Dedifferentiated amniotic fluid mesenchymal stem cell (primary cell): ENCODE measurements around the gene CACNG8.
"Not testable (repeated sequence)": the region's sequence is repeated elsewhere in the genome, so short reads cannot be mapped to it uniquely, and the experiment has no call there.

Source experiments
- DNase-seq: peaks from one replicate; pipeline ENCODE4 v3.0.0-alpha.2; 2016; ENCODE audit errors: extremely low spot score

The CACNG8 gene

DNA sequence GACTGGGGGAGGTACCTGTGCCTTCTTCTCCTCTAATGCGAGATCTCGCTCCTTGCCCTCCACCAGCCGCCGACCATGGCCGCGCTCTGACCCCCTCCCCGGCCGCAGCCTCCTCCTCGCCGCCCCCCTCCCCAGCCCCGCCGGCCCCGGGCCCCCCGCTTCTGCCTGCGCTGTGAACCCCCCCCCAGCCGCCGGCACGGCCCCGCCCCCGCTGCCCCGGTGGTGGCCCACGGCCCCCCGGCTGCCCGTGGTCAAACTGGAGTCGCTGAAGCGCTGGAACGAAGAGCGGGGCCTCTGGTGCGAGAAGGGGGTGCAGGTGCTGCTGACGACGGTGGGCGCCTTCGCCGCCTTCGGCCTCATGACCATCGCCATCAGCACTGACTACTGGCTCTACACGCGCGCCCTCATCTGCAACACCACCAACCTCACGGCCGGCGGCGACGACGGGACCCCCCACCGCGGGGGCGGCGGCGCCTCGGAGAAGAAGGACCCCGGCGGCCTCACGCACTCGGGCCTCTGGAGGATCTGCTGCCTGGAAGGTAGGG, at the start of gene CACNG8:
TSS of gene CACNG8 (plus strand) at position 51 of the 545 bp plus-strand sequence.
- no peak for DNase-seq

DNA sequence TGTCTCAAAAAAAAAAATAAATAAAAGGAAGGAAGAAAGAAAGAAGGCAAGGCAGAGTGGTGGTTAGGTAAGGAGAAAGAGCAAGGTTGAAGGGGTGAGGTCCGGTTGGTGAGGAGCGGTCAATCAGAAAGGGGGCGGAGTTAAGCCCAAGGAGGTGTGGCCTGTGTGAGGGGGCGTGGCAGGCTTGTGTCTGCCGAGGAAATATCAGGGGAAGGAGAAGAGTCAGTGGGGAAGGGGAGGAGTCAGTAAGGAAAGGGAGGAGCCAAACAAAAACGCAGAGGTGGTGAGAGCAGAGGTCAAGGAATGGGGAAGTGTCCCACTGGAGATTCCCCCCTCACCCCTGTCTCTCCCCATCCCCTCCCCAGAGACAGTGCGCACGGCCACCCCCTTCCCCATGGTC, 47.7 kb upstream of the CACNG8 start:
- no peak for DNase-seq

DNA sequence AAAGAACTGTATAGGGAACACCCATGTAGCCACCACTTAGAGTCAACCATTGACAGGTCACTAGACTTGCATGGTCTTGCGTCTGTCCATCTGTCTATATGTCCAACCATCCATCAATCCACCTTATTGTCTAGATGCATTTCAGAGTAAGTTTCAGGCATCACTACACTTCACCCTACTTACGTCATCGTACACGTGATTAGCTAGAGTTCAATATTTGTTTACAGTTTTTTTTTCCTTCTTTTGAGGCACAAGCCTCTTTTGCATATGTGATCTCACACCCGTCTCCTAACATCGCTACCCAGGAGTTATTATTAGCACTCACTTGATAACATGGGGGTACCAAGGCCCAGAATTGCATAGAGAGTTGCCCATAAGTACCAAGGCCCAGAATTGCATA, 46.7 kb upstream of the CACNG8 start:
- DNase-seq, result no peak

DNA sequence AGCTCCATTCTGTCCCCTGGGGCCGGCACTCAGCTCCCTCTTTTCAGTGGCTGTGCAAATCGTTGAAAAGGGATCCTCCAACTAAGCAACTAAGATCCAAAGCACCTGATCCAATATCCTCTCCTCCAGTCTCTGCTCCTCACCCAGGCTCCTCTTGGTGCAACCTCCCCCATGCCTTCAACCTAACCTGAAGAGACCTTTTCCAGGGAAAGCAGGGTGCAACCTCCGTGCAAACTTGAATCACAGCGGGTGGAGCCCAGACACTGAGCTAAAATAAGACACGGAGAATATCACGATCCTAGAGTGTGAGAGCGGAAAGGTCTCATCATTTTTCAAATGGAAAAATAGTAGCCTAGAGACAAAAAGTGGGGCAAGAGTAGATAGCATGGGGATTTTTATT, 45.4 kb upstream of the CACNG8 start:
- DNase-seq, result no peak

DNA sequence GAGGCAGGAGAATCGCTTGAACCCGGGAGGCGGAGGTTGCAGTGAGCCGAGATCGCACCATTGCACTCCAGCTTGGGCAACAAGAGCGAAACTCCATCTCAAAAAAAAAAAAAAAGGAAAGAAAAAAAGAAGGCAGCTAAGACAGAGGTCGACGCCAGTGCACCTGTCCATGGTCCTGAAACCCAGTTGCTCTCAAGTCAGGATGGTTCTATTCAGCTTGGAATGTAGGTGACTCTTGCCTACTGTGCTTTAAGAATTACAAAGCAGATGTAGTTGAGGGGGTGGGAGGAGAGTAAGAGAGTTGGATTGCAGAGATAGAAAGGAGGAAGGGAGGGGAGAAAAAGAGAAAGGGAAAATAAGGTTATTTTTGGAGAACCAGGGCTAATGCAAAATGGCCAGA, 35.0 kb upstream of the CACNG8 start:
- peak; percentile 59 for DNase-seq

DNA sequence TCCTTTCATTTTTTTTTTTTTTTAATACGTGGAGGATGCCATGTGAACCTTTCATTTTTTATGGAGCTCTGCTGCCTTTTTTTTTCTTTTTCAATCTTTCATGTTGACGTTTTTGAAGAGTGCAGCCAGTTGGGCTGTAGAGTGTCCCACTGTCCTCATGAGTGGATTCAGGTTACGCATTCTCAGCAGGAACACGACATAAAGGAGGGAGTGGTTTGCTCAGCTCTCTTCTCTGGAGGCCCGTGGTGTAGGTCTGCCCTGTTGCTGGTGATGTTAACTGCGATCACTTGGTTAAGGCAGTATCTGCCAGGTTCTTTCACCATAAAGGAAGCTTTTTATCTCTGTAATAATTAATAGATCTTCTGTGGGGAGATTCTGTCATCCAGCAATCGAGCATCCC, 26.7 kb upstream of the CACNG8 start:
- no peak for DNase-seq

DNA sequence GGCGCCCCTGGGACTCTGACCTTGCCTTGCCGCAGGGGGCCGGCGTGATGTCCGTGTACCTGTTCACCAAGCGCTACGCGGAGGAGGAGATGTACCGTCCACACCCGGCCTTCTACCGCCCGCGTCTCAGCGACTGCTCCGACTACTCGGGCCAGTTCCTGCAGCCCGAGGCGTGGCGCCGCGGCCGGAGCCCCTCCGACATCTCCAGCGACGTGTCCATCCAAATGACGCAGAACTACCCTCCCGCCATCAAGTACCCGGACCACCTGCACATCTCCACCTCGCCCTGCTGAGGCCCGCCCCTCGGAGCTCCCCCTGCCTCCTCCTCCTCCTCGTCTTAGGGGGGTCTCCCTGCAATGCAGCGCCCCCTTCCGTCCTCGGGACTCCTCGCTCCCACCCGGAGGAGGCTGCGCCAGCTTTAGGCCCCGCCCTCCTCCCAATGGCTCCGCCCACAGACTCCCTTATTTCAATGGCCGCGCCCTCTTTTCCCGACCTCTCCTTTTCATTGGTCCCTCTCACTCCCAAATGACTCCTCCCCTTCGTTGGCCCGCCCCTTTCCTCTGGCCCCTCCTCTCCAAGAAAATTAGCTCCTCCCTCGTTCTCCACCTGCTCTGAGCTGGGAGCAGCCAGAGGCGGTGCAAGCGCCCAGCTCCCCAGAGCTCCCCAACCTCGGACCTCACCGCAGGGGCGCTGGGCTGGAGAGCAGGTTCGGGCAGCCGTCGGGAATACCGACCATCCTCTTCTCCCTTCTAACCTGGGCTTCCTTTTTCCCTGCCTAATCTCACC, 20.5 kb upstream of the CACNG8 start:
- DNase-seq, result no peak

DNA sequence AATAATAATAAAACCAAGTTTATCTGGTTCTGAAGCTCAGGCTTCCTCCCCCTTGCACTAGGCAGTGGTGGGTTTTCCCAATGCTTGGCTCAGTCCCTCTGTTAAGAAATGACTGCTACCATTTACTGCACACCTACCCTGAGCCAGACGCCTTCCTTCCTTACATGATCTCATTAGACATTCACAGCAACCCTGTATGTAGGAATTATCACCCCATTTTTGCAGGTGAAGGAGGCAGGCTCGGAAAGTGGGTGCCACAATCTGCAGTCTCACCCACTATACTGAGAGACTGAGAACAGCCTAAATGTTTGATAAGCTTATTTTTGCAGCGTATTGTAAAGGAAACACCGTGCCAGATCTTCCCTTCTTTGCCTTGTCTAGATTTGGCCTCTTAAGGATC, 18.3 kb upstream of the CACNG8 start:
- no peak for DNase-seq

DNA sequence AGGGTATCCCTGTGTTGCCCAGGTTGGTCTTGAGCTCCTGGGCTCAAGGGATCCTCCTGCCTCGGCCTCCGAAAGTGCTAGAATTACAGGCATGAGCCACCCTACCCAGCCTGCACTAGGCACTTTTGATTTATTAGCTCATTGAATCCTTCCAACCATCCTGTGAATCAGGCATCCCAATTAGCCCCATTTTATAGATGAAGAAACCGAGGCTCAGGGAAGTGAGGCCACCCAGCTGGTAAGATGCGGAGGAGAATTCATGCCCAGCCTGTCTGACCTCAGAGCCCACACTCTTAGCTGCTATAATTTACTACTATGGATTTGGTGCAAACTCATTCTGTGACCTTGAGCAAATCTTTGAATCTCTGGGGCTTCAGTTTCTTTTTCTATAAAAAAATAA, 17.8 kb upstream of the CACNG8 start:
- no peak for DNase-seq

DNA sequence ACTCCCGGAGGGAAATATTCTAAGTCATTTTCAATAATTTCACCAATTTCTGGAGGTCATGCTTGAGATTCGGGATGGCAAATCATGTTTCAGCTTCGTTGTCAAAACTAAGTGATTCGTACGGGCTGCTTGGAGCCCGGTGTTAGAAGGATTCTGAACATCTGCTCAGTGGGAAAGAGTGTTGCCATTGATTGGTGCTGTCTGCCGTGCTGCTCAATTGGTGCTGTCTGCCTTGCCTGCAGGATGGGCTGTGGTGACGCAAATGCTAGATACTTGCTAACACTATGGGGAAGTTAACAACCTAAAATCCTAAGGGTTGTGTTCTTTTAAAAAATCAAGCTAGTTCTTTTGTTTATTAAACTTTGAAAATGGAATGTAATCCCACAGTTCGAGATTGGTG, 17.3 kb upstream of the CACNG8 start:
- DNase-seq, result no peak

DNA sequence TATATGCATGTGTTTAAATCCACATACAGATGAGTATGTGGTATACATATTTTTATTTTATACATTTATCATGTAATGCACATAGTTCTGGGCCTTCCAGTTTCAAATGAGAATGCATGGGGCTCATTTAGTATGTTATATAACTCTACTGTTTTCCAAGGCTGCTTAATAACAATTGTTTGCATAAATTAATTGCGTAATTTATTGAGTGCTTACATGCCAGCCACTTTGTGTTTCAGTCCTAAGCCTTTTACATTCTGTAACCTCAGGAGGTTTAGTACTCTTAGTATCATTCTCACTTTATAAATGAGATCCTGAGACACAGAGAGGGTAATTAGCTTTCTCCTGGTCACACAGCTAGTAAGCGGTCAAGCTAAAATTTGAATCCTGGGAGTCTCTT, 16.7 kb upstream of the CACNG8 start:
- no peak for DNase-seq

DNA sequence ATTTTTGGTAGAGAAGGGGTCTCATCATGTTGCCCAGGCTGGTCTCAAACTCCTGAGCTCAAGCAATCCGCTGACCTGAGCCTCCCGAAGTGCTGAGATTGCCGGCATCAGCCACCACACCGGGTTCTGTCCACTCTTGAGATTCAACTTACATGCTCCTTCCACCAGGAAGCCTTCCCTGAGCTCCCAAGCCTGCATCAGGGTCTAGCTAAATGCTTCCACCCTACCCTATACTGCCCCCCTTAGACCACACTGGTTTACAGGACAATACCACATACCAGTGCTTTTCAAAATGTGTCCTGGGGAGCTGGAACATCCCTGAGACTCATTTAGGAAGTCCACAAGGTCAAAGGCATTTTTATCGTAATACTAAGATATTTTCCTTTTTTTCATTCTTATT, 15.1 kb upstream of the CACNG8 start:
- DNase-seq, result no peak

DNA sequence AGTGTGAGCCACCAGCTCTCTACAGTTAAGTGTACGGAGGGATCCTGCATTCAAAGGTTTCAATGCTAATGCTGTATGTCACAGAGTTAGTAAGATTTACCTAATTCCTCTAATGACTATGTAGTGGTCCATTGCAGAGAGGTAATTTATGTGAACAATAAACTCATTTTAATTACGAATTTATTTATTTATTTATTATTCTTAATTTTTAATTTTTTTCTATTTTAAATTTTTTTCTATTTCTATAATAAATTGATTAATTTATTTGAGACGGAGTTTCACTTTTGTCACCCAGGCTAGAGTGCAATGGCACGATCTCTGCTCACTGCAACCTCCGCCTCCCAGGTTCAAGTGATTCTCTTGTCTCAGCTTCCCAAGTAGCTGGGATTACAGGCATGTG, 14.1 kb upstream of the CACNG8 start:
- DNase-seq, result not testable (repeated sequence)

DNA sequence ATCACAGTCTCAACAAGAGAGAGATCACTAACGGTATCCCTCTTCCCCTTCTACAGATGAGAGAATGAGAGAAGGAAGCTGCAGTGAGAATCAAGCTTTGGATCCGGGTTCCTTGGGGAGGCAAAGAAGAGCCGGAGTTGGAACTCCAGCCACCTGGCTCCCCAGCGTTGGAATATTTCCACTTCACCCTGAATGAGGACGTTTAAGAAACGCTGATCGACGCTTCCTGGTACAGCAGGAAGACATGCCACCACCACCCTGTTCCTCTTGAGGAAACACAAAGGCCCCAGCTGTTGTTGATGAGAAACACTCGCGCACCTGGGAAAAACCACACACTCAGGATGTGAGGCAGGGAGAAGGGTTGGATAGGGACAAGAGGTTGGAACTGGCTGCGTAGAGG, 11.3 kb upstream of the CACNG8 start:
- DNase-seq, result no peak

DNA sequence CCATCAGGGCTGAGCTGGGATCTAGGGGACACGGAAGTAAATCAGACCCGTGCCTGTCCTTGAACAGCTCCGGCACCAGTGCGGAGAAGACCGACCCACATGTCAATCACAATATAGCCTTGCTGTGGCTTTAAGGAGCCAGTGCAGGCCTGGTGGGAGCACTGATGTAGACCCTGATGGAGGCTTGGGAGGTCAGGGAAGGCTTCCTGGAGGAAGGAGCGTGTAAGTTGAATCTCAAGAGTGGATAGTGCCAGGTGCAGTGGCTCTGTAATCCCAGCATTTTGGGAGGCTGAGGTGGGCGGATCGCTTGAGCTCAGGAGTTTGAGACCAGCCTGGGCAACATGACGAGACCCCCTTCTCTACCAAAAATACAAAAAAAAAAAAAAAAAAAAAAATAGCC, 10.8 kb upstream of the CACNG8 start:
- DNase-seq, result no peak

DNA sequence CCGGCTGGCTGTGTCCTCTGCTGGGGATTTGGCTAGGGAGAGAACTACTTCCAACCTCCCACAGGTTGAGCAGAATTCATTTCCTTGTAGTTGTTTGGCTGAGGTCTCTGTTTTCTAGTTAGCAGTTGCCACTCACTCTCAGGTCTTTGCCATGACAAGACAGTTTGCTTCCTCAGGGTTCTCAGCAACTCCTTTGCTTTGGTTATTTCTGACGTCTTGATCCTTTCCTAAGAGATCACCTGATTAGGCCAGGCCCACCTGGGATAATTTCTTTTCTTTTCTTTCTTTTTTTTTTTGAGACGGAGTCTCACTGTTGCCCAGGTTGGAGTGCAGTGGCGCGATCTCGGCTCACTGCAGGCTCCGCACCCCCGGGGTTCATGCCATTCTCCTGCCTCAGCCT, 9.4 kb upstream of the CACNG8 start:
- no peak for DNase-seq

DNA sequence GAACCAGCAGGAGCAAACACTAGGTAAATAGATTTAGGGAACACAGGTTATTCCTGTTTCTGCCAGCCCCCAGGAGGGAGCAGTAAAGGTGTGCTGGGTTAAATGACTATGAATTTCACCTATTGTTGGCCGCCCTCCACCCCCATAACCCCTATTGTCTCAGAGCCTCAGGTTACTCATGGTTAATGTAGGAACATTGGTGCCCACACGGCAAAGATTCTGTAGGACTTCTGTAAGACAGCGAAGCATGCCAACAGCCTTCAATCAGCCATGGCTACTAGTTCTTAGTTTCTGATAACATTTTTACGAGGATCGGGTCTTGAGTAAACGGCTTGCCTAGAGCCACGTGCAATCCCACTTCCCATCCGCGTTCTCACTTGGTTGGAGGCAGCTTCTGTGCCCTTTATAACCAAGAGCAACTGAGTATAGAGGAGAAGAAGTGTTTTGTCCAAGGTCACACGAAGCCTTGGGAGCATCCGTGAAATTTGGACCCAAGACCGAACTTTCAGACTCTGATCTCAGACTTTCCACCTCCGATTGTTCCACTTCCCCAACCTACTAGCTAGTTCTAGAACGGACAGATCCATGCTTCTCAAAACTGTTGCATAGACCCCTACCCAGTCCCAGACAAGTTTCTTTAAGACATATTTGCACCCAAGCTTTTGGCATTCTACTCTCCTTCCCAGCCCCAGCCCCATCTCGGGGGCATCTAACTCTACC, 5.1 kb upstream of the CACNG8 start:
- DNase-seq, result no peak

DNA sequence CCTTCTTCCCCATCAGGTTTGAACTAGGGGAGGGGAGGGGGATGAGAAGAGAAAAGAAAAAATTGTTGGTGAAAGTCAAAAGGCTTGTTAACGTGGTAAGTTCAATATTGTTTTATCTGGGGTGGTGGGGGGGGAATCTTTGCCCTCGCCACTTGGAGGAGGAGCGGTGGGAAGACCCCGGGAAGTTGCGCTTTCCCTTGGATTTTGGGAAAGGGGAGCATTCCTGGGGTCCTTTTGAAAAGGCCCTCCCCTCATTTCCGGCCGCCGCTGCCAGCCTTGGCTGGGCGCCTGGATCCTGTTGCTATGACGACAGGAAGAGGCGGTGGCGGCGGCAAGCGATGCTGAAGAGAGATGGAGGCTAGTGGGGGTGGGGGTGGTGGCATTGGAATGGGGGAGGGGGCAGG, 4.6 kb upstream of the CACNG8 start:
- no peak for DNase-seq

DNA sequence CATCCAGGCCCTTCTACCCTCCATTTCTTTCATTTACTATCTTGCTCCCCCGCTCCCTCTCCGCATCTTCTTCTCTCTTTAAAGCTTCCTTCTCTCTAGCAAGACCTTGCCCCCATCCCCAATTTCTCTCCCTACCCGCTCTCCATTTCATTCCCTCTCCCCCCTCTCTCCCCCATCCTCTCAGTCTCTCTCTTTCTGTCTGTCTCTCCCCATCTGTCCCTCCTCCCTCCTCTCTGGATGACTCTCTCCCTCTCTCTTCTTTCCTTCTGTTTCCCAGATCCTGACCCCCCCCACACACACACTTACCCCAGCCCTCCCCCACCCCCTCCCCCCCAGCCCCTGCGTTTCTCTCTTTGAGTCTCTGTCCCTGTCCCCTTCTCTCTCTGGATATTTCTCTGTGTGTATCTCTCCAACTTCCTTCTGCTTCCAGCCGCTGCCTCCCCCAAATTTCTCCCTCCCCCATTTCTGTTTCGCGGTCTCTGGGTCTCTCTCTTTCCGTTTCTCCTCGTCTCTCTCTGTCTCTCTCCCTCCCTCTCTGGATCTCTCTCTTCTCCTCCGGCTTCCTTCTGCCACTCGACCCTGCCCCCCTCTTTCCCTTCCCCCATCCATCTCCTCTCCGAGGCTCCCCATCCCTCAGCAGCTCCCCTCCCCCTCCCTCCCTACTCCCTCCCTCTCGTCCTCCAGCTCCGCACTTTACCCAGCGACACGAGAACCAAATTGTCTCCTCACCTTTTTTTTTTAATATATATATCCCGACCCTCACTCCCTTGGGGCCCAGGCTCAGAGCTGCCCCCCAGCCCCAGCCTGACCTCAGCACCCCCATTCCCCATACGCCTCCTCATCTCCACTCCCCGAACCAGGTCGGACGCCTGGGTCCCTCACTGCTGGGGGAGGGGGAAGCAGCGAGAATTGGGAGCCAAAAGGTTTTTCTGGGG, 3.6 kb upstream of the CACNG8 start:
- DNase-seq, result no peak

DNA sequence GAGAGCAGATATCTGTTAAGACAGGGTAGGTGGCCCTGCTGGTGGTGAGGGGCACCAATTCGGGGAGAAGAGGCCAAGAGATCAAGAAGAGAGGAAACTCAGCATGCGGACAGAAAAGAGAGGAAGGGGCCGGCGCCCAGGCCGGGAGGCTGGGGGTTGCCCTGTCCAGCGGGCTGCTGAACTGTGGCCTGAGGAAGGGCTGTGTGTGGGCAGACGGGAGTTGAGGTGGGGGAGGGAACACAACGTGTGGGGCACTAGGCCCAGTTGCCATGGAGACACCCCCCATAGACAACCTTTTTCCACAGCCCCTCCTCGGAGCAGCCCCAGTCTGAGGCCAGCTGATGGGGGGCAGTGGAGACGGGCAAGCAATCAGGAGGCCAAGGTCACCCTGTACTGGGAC, 2.5 kb upstream of the CACNG8 start:
- DNase-seq, result no peak

DNA sequence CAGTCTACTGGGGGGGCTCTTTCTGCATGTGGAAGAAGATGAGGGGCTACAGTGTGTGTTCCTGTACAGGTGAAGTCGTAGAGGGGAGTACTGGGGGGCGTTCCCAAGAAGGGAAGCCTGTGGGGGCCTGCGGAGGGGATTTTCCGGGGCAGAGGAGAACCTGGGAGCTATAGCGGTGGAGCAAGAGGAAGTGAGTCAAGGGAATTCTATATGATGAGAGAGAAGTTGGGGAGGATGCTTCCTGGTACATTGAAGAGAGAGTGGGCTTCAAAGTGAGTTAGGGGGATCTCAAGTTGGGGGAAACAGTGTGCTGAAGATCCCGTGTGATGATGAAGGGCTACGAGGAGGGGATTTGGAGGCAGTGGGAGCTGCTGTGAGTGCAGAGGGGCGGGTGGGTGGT, 1.9 kb upstream of the CACNG8 start:
- DNase-seq, result no peak
